Measurements from ENCODE around the gene SPINT2.

DNA sequence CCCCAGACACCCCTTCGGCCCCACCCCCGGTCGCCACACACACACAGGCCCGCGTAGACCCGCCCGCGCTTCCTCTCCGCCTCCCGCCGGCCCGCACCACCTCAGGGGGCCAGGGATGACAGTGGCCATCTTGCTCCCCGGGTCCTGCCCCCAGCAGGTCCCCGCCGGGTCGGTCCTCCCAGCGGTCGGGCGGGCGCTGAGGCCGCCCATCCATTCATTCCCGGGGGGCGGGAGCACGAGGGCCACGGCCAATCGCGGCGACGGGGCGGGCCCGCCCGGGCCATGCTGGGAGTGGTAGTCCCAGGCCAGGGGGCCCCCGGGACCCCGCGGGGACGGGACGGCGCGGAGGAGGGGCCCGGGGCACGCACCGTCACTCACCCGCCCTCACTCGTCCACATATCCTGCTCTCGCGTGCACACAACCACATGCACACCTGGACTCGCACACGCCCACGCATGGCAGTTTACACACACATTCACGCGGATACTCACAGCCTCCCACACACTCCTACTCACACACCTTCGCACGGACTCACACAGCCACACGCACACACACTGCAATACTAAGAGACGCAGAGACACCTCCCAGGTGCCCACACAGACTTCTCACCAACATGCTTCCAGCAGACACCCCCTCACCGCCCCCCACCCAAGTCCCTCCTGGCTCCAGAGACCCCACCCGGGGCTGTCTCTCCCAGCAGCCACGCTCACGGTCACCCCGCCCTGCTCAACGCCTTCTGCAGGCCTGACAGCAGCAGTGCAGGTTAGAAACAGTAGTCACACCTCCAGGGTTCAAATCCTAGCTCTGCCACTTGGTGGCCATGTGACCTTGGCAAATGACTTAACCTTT lies 40.1 kb upstream of the SPINT2 start, which contains the start of gene DPF1:
- no peak for TF ChIP-seq POLR2A (IDR thresholded peaks at IDR 0.05)
- TF ChIP-seq, protein P1, sequence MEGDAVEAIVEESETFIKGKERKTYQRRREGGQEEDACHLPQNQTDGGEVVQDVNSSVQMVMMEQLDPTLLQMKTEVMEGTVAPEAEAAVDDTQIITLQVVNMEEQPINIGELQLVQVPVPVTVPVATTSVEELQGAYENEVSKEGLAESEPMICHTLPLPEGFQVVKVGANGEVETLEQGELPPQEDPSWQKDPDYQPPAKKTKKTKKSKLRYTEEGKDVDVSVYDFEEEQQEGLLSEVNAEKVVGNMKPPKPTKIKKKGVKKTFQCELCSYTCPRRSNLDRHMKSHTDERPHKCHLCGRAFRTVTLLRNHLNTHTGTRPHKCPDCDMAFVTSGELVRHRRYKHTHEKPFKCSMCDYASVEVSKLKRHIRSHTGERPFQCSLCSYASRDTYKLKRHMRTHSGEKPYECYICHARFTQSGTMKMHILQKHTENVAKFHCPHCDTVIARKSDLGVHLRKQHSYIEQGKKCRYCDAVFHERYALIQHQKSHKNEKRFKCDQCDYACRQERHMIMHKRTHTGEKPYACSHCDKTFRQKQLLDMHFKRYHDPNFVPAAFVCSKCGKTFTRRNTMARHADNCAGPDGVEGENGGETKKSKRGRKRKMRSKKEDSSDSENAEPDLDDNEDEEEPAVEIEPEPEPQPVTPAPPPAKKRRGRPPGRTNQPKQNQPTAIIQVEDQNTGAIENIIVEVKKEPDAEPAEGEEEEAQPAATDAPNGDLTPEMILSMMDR (IDR thresholded peaks at IDR 0.05): no peak
- no peak for TF ChIP-seq POLR2AphosphoS5 (IDR thresholded peaks at IDR 0.05)

Measured in sigmoid colon (tissue), 4 donors.